HEK293T (cell line): Measurements from ENCODE around the gene SH3RF1.

Experiments
- CTCF ChIA-PET: fragments of 350-600 bp; formaldehyde crosslinking; extraction: SDS; loops from one replicate; lab custom pipeline; 2021; ENCODE audit warnings: antibody characterized with exemption, inconsistent platforms; lab: Yijun Ruan, JAX
- POLR2A ChIA-PET: fragments of 350-600 bp; formaldehyde crosslinking; extraction: SDS; loops from one replicate; lab custom pipeline; 2020; ENCODE audit warnings: antibody characterized with exemption, inconsistent platforms; lab: Yijun Ruan, JAX
- DNase-seq: peaks from one replicate; pipeline ENCODE4 v3.0.0; 2012; ENCODE audit warnings: mixed read lengths; ENCODE audit errors: extremely low spot score
- ARNT ChIP-seq: fragments of 450-650 bp; IDR thresholded peaks from 2 replicates; pipeline ENCODE4 v1.6.1; 2017; ENCODE audit warnings: mild to moderate bottlenecking
- BHLHE40 ChIP-seq: fragments of 450-650 bp; IDR thresholded peaks from 2 replicates; pipeline ENCODE4 v1.6.1; 2016; ENCODE audit warnings: mild to moderate bottlenecking, moderate library complexity, borderline replicate concordance
- CTBP1 ChIP-seq: fragments of 450-650 bp; IDR thresholded peaks from 2 replicates; pipeline ENCODE4 v1.6.1; 2016; ENCODE audit warnings: borderline replicate concordance
- ELF4 ChIP-seq: fragments of 450-650 bp; IDR thresholded peaks from 2 replicates; pipeline ENCODE4 v1.6.1; 2017; ENCODE audit warnings: antibody characterized with exemption
- FOXA1 ChIP-seq: fragments of 450-650 bp; IDR thresholded peaks from 2 replicates; pipeline ENCODE4 v1.6.1; 2016; ENCODE audit warnings: mild to moderate bottlenecking
- FOXK2 ChIP-seq: fragments of 450-650 bp; IDR thresholded peaks from 2 replicates; pipeline ENCODE4 v1.6.1; 2016; ENCODE audit warnings: mild to moderate bottlenecking
- FOXM1 ChIP-seq: fragments of 450-650 bp; IDR thresholded peaks from 2 replicates; pipeline ENCODE4 v1.6.1; 2017; ENCODE audit warnings: mild to moderate bottlenecking, borderline replicate concordance
- HDGF ChIP-seq: fragments of 450-650 bp; IDR thresholded peaks from 2 replicates; pipeline ENCODE4 v1.6.1; 2017; ENCODE audit warnings: antibody characterized with exemption, borderline replicate concordance
- L3MBTL2 ChIP-seq: fragments of 450-650 bp; conservative IDR thresholded peaks from 2 replicates; pipeline ENCODE4 v1.6.1; 2016; ENCODE audit warnings: mild to moderate bottlenecking
- LEF1 ChIP-seq: fragments of 450-650 bp; IDR thresholded peaks from 2 replicates; pipeline ENCODE4 v1.6.1; 2017; ENCODE audit warnings: mild to moderate bottlenecking, borderline replicate concordance
- NFRKB ChIP-seq: fragments of 450-650 bp; IDR thresholded peaks from 2 replicates; pipeline ENCODE4 v1.6.1; 2016; ENCODE audit warnings: mild to moderate bottlenecking, moderate library complexity
- PKNOX1 ChIP-seq: fragments of 450-650 bp; IDR thresholded peaks from 2 replicates; pipeline ENCODE4 v1.6.1; 2016
- SP1 ChIP-seq: fragments of 450-650 bp; IDR thresholded peaks from 2 replicates; pipeline ENCODE4 v1.6.1; 2017
- SUZ12 ChIP-seq: fragments of 450-650 bp; IDR thresholded peaks from 2 replicates; pipeline ENCODE4 v1.6.1; 2016; ENCODE audit warnings: mild to moderate bottlenecking
- TARDBP ChIP-seq: fragments of 450-650 bp; IDR thresholded peaks from 2 replicates; pipeline ENCODE4 v1.6.1; 2016
- ZNF384 ChIP-seq: fragments of 450-650 bp; IDR thresholded peaks from 2 replicates; pipeline ENCODE4 v1.6.1; 2016

Gene SH3RF1

DNA sequence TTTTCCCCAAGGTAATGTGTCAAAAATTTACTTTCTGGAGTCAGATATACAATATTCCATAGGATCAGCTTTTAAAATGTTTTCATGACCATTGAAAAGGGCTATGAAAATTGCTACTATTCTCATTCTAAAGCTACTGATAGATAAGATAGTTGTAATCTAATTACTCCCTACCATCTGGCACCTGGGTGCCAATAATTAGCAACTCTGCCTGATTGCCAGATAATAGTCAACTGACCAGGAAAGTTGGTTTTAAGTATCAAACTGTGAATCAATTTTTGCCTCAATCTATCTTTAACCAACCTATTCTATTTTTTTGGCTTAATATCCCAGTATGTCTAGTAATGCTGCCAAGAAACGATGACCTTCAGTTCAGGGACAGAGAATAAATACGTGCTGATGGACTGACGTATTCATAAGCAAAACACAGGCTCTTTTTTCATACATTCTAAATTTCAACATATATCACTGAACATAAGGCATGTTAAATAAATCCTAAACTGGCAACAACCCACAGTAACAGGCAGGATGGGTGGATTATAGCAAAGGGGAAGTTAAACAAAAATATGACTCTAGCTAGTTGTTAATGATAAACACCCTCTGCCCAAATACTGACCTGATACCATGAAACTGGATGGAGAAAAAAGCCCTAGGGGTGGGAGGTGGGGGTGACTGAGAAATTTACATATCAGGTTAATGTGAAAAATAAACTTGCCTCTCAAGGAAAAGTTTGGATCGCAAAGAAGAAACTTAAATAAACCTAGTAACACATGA is 18.2 kb downstream of the SH3RF1 start:
- DNase-seq: no peak
- ChIA-PET POLR2A (interaction anchor here (1.2 to 2.2 kb wide), 2 partner anchors 219 to 243 kb away, joined by 3 to 7 read pairs; partner anchors contain the start of gene CBR4), CTCF (interaction anchor here (0.7 kb wide), 1 partner anchor 9 kb away, joined by 3 read pairs; no protein-coding TSS in a partner anchor)
- TF ChIP-seq BHLHE40 (no peak), HDGF (no peak), SUZ12 (no peak), CTBP1 (no peak), ZNF384 (no peak), SP1 (no peak), NFRKB (no peak), ARNT (no peak), TARDBP (no peak), FOXK2 (no peak), FOXA1 (no peak), PKNOX1 (no peak), ELF4 (no peak), LEF1 (no peak), FOXM1 (no peak), L3MBTL2 (no peak)

DNA sequence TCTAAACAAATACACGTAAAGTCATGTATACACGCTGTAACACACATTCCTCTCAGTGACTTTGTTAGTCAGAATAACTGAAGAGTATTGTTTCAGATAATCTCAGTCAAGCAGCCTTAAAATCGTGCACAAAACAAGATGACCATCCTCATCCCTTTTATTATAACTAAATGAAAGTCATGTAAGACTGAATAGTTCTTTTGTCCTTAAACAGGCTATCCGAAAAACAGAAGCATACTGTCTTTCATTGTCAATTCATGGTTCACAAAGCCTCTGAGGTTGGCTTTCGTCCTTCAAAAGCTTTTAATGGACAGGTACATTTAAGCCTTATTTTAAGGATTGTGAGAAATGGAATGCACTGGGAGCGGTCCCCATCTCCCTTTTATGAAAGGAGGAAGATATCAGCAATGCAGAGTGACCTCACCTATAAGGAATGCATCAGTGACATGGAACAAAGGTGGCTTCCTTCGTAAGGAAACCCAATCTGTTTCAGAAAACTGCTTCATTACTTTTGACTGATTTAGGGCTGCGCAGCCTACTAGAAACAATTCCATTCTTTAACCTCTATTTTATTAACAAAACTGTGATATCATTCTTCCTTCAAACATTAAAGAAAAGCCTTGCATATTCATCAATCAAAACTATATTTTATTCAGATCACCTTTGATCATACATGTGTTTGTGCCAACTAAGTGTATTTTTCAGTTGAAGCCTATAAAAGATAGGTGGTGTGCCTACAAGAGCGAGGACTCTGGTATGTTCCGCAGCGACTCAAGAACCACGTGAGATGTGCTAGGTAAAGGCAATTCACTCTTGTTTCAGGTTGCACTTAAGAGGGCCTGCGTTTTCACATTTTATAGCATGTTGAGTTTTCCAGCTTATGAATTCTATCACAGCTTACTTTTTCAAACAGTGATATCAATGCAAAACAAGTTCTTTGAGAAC is 19.2 kb downstream of the SH3RF1 start:
- no peak for DNase-seq

GRCh38 chr4:169250796-169251195 is 20.0 kb downstream of the SH3RF1 start:
- no peak for DNase-seq
- ChIA-PET CTCF (interaction anchor here (0.9 kb wide), 1 partner anchor 61 kb away, joined by 4 read pairs; no protein-coding TSS in a partner anchor), POLR2A (no interaction called here)
- TF ChIP-seq FOXA1 (no peak), HDGF (no peak), SUZ12 (no peak), SP1 (no peak), ELF4 (no peak), PKNOX1 (no peak), L3MBTL2 (no peak)

More for the DNA sequence above, 19.2 kb downstream of the SH3RF1 start:
- CTCF ChIA-PET: interaction anchor here (0.9 kb wide), 1 partner anchor 61 kb away, joined by 4 read pairs; no protein-coding TSS in a partner anchor
- POLR2A ChIA-PET: interaction anchor here (1.2 to 2.2 kb wide), 2 partner anchors 218 to 242 kb away, joined by 3 to 7 read pairs; partner anchors contain the start of gene CBR4
- TF ChIP-seq PKNOX1 (0 out of 2 replicates have a peak, but pooled peaks have one; percentile 9), BHLHE40 (no peak)

DNA sequence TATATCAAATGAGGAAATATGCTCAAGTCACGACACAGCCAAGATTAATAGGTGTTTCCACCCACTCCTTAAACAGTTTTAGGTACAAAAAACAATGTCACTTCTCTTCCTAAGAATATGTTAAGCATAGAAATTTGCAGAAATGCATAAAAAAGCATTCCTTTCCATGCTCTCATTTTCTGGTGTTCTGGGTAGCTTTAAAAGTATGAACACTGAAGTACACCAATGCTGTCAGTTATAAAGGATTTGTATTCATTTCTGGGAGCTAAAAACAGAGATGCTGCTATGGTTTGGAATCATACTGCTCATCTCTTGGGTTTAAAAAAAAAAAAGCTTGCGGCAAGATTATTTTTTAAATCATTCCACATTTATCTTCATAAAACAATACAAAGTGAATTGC is 20.8 kb downstream of the SH3RF1 start:
- TF ChIP-seq ELF4 (no peak), HDGF (no peak), SP1 (no peak), ZNF384 (no peak), ARNT (no peak), PKNOX1 (no peak), FOXK2 (no peak), L3MBTL2 (no peak), BHLHE40 (no peak), FOXA1 (no peak), SUZ12 (no peak), CTBP1 (no peak), FOXM1 (no peak), TARDBP (no peak), NFRKB (no peak), LEF1 (no peak)
- ChIA-PET POLR2A (interaction anchor here (1.6 kb wide), 1 partner anchor 19 kb away, joined by 6 read pairs; no protein-coding TSS in a partner anchor), CTCF (no interaction called here)
- DNase-seq: no peak
